GM19438 (cell line): ENCODE measurements around the gene TTLL11.

Source experiments
- ATAC-seq: cut with Tn5 transposase; IDR thresholded peaks from one replicate; pipeline ENCODE4 v1.9.1; 2021; ENCODE audit warnings: low read depth; ENCODE audit not compliant: unreplicated experiment

The TTLL11 gene

DNA sequence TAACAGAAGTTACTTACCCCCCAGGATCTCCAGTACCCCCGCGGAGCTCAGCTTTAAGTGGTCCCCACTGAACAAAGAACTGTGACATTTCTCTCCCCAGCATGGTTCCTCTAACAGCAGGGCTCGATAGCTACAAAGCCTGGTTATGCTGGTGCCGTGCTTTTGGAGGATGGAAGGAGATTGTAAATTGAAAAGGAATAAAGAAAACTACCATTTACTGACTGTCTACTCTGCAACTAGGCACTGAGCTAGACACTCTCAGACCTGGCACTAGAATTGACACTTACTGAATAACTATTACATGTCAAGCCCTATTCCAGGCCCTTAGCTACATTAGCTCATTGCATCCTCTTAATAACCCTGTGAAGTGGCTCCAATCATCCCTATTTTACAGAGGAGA, 145.3 kb downstream of the TTLL11 start:
- ATAC-seq = no peak

DNA sequence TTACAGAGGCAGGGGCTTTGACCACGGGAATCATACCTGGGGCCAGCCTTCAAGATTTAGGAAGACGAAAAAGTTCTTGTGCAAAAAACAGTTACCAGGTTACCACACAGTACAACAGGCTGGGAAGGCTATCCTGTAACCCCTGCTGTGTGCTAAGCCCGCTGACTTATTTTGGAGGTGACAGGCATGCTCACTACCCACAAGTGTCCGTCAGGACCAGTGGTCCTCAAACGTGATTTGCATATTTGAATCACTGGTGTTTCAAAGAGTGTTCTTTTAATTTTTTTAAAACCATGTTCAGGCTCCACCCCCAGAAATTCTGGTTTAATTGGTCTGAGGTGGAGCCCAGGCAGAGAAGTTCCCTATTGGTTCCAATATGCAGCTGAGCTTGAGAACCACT, 146.6 kb downstream of the TTLL11 start:
- no peak for ATAC-seq

- ATAC-seq = no peak
Observed at GRCh38 chr9:121945849-121946248, 147.3 kb downstream of the TTLL11 start.

DNA sequence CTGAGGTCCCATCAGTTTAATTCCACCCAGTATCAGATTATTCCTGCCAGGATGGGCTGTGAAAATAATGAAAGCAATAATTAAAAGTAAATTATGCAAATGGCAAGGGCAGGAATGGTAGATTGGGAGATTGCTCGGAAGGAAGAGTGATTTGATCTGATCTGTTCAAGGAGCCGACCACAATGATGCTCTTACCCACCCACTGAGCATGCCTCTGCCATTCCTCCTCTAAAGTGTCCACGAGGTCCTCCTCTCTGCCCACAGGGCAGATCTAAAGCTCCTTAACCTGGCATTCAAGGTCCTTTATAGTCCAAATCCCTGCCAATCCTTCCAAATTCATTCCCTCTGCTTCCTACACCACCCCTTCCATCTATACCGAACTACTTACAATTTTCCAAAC, 147.8 kb downstream of the TTLL11 start:
- no peak for ATAC-seq

DNA sequence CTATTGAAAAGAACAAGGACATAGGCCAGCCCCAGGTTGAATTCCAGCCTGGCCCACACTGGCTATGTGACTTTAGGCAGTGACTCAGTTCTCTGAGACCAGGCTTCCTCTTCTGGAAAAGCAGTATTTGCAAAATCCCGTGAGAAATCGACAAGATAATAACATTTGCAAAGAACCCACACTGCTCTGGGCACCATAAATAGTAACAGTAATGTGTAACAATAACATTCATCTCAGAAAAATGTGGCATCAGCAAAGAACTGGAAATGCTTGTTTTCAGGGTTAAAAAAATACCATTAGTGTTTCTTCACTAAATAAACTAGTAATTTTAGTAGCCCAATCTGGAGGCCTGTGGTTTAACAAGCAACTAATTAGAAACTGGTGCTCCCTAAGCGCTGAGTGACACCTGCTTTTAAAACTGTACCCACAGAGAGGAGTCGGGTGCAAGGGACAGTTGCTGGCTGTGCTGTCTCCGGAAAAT, 148.4 kb downstream of the TTLL11 start:
- no peak for ATAC-seq

GRCh38 chr9:121943463-121943862, 149.6 kb downstream of the TTLL11 start:
- ATAC-seq = no peak

DNA sequence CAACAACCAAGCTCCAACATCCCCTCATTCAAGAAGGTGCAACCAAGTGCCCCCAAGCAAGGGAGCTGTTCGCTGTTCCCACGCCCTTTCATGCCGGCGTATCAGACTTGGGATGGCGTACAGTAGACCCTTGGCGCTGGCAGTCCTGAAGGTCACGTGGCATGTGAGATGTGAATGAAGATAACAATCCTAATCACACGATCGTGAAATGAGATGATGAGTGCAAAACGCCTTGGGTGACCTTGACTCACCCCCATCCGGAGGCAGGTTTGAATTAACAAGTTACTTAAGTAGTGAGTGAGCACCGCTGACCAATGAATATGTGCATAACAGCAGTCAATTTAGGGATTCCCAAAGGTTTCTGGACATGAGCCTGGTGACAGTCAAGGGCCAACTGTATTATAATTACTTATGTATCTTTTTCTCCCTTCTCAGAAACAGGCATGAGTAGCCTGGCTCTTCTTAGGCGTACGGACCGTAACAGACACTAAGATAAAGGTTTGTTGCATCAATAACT, 150.2 kb downstream of the TTLL11 start:
- no peak for ATAC-seq

DNA sequence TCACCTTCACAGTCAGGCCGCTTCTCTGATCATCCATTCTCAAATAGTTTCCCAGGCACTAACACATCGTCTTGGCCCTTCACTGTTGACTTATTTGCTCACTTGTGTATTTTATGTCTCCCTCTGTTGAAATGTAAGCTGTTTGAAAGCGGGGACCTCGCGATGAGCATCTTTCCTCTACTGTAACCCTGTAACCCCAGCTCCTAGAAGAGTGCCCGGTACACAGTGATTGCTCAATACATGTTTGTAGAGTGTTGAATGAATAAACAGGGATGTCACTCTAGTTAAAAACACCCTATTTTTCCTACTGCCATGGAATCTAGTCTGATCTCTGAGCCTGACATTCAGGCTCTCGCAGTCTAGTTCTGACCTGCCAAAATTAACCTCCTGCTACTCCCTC, 150.8 kb downstream of the TTLL11 start:
- no peak for ATAC-seq

GRCh38 chr9:121939643-121940042, 153.5 kb downstream of the TTLL11 start:
- no peak for ATAC-seq

DNA sequence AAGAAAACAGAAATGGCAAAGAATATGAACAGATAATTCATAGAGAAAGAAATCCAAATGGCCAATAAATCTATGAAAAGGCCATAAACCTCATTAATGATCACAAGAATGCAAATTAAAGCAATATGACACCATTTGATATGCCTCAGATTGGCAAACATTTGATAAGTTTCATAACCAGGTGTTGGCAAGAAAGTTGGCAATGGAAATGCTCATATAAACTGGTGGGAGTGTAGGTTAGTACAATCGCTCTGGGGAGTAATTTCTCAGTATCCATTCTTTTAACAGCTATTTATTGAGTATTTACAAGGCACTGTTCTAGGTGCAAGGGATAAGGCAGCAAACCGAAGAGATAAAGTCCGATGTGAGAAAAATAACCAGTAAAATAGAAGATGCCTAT, 154.5 kb downstream of the TTLL11 start:
- ATAC-seq = no peak

DNA sequence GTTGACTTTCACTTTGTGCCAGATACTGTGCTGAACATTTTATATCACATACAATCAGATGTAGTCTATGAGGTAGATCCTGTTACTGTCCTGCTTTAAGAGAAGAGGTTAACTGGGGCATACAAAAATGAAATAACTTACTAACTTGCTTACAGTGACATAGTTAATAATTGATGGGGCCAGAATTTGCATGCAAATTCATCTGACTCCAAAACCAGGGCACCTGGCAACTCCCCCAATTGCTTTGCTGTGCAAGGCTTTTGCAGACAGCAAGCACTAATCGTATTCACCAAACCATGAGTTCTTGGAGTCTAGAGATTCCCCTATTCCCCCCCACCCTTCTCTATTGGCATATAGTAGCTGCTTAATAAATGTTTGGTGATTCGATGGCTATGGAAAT, 155.9 kb downstream of the TTLL11 start:
- no peak for ATAC-seq

DNA sequence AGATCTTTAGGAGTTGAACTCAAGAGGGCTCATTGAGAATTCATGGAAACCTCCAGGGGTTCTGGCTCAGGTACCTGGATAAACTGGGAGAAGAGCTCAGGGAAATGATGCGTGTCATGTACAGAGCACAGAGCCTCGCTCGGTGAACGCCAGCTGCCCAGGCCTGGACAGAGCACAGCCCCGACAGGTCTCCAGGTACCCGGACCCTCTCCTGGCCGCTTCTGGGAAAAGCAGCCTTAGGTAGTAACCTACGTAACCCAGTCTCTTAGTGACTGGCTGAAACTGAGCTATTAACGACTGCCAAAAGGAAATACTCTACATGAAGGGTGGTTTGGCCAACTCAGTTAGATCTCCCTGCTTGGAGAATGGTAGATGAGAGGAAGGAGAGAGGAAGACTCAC, 157.4 kb downstream of the TTLL11 start:
- no peak for ATAC-seq

GRCh38 chr9:121930956-121931355, 162.2 kb downstream of the TTLL11 start:
- ATAC-seq = no peak

- no peak for ATAC-seq
Observed at GRCh38 chr9:121929893-121930875, 162.9 kb downstream of the TTLL11 start.

DNA sequence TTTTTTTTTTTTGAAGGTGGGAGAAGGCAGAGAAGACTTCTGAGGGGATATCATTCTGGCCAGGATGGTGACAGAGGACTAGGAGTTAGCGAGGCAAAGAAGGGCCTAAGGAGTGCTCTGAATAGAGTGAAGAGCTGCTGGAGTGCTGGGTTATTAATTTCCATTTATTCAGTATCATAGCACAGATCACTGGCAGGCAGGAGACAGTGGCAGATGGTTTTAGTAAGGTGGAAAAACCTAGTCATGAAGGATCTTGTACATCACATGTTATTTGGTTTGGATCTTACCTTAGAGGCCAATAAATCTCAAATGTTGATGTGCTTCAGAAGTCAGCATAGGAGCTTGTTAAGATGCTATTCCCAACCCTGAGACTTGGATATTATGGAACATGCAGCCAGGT, 165.5 kb downstream of the TTLL11 start:
- no peak for ATAC-seq

DNA sequence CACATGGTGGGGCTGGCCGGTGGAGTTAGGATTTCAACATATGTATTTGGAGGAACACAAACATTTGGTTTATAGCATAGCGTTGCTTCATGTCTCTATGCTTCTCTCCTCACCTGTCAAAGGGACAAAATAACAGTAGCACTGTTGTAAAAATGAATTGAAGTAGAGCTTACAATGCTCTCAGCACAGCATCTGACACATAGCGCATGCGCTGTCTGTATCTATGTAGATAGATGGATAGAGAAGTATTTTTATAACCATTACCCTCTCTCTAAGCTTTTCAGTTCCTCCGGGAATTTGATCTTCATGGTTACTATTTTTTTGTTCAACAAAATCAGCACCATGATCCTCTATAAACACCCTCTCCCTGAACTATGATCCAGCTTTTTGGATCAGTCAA, 166.0 kb downstream of the TTLL11 start:
- ATAC-seq = no peak

GRCh38 chr9:121926351-121926801, 166.7 kb downstream of the TTLL11 start:
- ATAC-seq = no peak

- no peak for ATAC-seq
Observed at GRCh38 chr9:121925935-121926334, 167.2 kb downstream of the TTLL11 start.

- no peak for ATAC-seq
Observed at GRCh38 chr9:121924700-121925099, 168.4 kb downstream of the TTLL11 start.

GRCh38 chr9:121921444-121921843, 171.7 kb downstream of the TTLL11 start:
- no peak for ATAC-seq

GRCh38 chr9:121917375-121918335, 175.5 kb downstream of the TTLL11 start:
- ATAC-seq = no peak
